Chondrocyte (in vitro differentiated cells): ENCODE data around the gene PSTPIP2. TPM values are rescaled to one million over a fixed set of nuclear protein-coding genes. Genes with fewer than 3 reads are reported as not detected.

Experiments used
- DNase-seq: peaks from one replicate; pipeline ENCODE4 v3.0.0; 2021; ENCODE audit warnings: mixed read lengths, low spot score
- H3K27ac Mint-ChIP-seq: one replicate; pipeline ENCODE4 v1.8.0; 2021; ENCODE audit warnings: mild to moderate bottlenecking, moderate library complexity, mixed read lengths; ENCODE audit not compliant: unreplicated experiment
- H3K27me3 Mint-ChIP-seq: 2 replicates; pipeline ENCODE4 v1.8.0; 2021; ENCODE audit warnings: low read depth, mixed read lengths
- H3K36me3 Mint-ChIP-seq: 2 replicates; pipeline ENCODE4 v1.8.0; 2021; ENCODE audit warnings: low read depth, mixed read lengths
- H3K4me1 Mint-ChIP-seq: 2 replicates; pipeline ENCODE4 v1.8.0; 2021; ENCODE audit warnings: low read depth, mild to moderate bottlenecking, mixed read lengths
- H3K4me3 Mint-ChIP-seq: one replicate; pipeline ENCODE4 v1.8.0; 2021; ENCODE audit warnings: mild to moderate bottlenecking, moderate library complexity, mixed read lengths; ENCODE audit not compliant: unreplicated experiment
- H3K9me3 Mint-ChIP-seq: 2 replicates; pipeline ENCODE4 v1.8.0; 2021; ENCODE audit warnings: low read depth, mixed read lengths
- total RNA-seq: library from RNA; stranded (reverse); gene quantifications from 3 replicates; pipeline ENCODE4 v1.2.1, GENCODE V29; 2021
- TF ChIP-seq, protein P1 (sequence below): fragments of 200-600 bp; sonication (generic); IDR thresholded peaks from 2 replicates; pipeline ENCODE4 v1.5.0; 2021; ENCODE audit warnings: antibody characterized with exemption, mild to moderate bottlenecking, moderate library complexity

Gene PSTPIP2
- total RNA-seq, 1 donor from 2014 or later: 4.5 TPM

DNA sequence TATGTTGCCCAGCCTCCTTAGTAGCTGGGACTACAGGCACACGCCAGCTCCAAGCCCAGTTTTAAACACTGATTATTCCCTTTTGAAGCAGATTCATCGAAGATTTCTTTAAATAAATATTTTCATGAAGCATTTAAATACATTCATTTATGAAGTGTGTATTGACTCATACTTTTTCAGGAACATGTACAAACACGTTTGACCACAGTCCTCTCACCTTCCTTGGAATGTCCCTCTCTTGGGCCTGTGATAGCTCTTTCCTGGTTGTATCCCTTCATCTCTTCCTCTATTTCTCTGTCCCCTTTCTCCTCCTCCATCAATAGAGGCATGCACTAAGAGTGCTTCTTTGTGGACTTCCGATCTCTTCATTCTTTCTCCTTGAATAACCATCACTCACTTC, 2.5 kb downstream of the PSTPIP2 start:
- H3K36me3 Mint-ChIP-seq: no peaks in the 10 kb centered on the region
- peaks cover 3% of the 10 kb centered on the region for H3K9me3 Mint-ChIP-seq
- peaks cover 33% of the 10 kb centered on the region for H3K4me1 Mint-ChIP-seq
- no peak overlapping the region for H3K27ac Mint-ChIP-seq
- no peaks in the 10 kb centered on the region for H3K27me3 Mint-ChIP-seq
- DNase-seq: no peak
- H3K4me3 Mint-ChIP-seq: no peak overlapping the region
- TF ChIP-seq, protein P1, sequence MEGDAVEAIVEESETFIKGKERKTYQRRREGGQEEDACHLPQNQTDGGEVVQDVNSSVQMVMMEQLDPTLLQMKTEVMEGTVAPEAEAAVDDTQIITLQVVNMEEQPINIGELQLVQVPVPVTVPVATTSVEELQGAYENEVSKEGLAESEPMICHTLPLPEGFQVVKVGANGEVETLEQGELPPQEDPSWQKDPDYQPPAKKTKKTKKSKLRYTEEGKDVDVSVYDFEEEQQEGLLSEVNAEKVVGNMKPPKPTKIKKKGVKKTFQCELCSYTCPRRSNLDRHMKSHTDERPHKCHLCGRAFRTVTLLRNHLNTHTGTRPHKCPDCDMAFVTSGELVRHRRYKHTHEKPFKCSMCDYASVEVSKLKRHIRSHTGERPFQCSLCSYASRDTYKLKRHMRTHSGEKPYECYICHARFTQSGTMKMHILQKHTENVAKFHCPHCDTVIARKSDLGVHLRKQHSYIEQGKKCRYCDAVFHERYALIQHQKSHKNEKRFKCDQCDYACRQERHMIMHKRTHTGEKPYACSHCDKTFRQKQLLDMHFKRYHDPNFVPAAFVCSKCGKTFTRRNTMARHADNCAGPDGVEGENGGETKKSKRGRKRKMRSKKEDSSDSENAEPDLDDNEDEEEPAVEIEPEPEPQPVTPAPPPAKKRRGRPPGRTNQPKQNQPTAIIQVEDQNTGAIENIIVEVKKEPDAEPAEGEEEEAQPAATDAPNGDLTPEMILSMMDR: no peak

DNA sequence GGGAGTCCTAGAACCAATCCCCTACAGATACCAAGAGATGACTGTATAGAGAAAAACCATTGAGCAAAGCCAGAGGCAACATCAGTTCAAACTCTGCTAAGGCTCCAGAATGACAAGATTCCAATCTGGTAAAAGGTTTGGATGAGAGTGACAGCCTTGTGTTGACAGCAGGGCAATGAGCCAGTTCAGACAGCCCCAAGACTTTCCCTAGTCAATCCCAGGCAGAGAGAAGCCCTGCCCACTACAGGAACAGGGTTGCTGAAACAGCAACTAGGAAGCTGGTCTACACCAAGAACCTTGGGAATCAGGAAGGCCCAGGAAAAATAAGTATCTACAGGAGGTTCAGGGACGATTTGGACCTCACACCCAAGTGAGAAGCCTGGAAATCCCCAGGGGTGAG, 3.3 kb downstream of the PSTPIP2 start:
- no peaks in the 10 kb centered on the region for H3K27me3 Mint-ChIP-seq
- peaks cover 3% of the 10 kb centered on the region for H3K9me3 Mint-ChIP-seq
- no peak overlapping the region for H3K27ac Mint-ChIP-seq
- no peaks in the 10 kb centered on the region for H3K36me3 Mint-ChIP-seq
- TF ChIP-seq, protein P1: no peak
- DNase-seq: no peak
- H3K4me1 Mint-ChIP-seq: peaks cover 31% of the 10 kb centered on the region
- H3K4me3 Mint-ChIP-seq: no peak overlapping the region

DNA sequence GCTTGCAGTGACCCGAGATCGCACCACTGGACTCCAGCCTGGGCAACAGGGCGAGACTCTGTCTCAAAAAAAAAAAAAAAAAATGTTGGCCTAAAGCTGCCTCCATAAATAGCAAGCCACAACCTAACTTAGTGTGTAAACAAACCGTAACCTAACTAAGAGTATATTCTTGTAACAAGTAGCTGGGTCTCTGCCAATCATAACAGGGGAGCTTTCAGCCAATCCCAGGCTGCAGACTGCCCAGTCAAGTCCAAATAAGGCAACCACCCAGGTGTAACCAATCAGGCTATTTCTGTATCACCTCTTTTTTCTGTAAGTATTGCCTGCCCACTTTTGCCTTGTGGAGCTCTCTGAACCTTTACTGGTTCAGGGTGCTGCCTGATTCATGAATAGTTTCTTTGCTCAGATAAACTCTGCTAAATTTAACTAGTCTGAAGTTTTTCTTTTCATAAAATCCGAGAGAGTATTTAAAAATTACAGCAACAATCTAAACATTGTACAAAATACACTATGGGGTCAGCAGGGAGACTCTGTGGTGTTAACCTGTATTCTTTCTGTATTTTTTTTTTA, 4.5 kb downstream of the PSTPIP2 start:
- Mint-ChIP-seq H3K27ac (no peak overlapping the region), H3K27me3 (no peaks in the 10 kb centered on the region), H3K36me3 (no peaks in the 10 kb centered on the region), H3K4me3 (no peak overlapping the region), H3K9me3 (peaks cover 3% of the 10 kb centered on the region), H3K4me1 (peaks cover 22% of the 10 kb centered on the region)
- DNase-seq: no peak
- TF ChIP-seq, protein P1: no peak

DNA sequence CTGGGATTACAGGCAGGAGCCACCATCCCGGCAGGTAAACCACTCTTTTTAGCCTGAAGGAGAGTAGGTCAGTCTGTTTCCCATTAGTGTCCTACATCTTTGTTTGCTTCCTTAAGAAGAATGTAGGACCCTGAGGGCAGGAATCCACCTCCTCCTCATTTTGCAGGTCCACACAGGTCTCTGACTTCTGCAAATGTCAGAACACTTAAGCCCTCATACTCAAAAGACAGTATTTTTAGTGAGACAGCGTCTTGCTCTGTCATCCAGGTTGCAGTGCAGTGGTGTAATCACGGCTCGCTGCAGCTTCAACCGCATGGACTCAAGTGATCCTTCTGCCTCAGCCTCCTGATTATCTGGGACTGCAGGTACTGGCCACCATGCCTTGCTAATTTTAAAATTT, 9.3 kb downstream of the PSTPIP2 start:
- Mint-ChIP-seq H3K4me3 (no peak overlapping the region), H3K36me3 (no peaks in the 10 kb centered on the region), H3K9me3 (peaks cover 3% of the 10 kb centered on the region), H3K4me1 (peaks cover 4% of the 10 kb centered on the region), H3K27me3 (no peaks in the 10 kb centered on the region), H3K27ac (no peak overlapping the region)
- DNase-seq: no peak
- TF ChIP-seq, protein P1: no peak

DNA sequence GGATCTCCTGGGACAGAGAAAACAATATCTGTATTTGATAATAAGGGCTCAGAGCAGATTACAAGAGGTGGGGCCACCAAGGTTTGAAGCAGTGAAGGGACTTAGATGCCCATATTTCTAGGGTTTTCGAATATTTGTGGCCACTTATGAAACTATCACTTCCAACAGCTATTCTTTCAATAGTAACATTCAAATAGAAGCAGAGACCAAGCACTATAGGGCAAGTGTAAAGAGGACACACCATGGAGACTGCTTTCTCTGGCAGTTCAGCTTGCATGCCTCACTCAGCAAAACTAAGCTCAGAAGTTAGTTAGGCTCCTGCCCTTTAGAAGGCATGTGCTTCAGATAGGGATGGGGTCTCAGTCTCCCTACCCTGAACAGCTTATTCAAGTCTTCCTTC, 10.3 kb downstream of the PSTPIP2 start:
- Mint-ChIP-seq H3K4me1 (peaks cover 4% of the 10 kb centered on the region), H3K4me3 (no peak overlapping the region), H3K36me3 (no peaks in the 10 kb centered on the region), H3K27me3 (no peaks in the 10 kb centered on the region), H3K27ac (no peak overlapping the region), H3K9me3 (no peaks in the 10 kb centered on the region)
- TF ChIP-seq, protein P1: no peak
- no peak for DNase-seq
